ENCODE measurements around the gene ARL3. TPM values are rescaled to one million over a fixed set of nuclear protein-coding genes. Genes with fewer than 3 reads are reported as not detected.

ARL3 gene
- total RNA-seq, 3 donors from 2014 or later: 2.4 to 11.2 (median 4.4) TPM

GRCh38 chr10:102758240-102758932 is 44.2 kb upstream of the ARL3 start:
- no peak for DNase-seq
- H3K4me1 ChIP-seq (ENCODE audit: low read depth): peaks cover 2% of the 10 kb centered on the region
- intact Hi-C loops (cut with DNase I, micrococcal nuclease): no loop called here
- H3K36me3 ChIP-seq (ENCODE audit: low read depth): no peaks in the 10 kb centered on the region
- H3K9me3 ChIP-seq: no peaks in the 10 kb centered on the region
- no peak overlapping the region for H3K4me3 ChIP-seq
- no peak for TF ChIP-seq CTCF (IDR thresholded peaks at IDR 0.05)
- ATAC-seq: no peak

GRCh38 chr10:102757323-102757722 is 43.1 kb upstream of the ARL3 start:
- intact Hi-C loops (cut with DNase I, micrococcal nuclease): no loop called here
- no peak for DNase-seq
- no peak for ATAC-seq
- Histone ChIP-seq H3K4me1 (ENCODE audit: low read depth) (peaks cover 2% of the 10 kb centered on the region), H3K9me3 (no peaks in the 10 kb centered on the region), H3K4me3 (no peak overlapping the region), H3K36me3 (ENCODE audit: low read depth) (no peaks in the 10 kb centered on the region)
- TF ChIP-seq CTCF (IDR thresholded peaks at IDR 0.05): no peak

GRCh38 chr10:102753718-102754117 is 39.5 kb upstream of the ARL3 start:
- no peaks in the 10 kb centered on the region for H3K36me3 ChIP-seq (ENCODE audit: low read depth)
- DNase-seq: no peak
- ATAC-seq: no peak
- H3K4me3 ChIP-seq: no peak overlapping the region
- TF ChIP-seq CTCF (IDR thresholded peaks at IDR 0.05): no peak
- intact Hi-C loops (cut with DNase I, micrococcal nuclease): no loop called here
- H3K9me3 ChIP-seq: no peaks in the 10 kb centered on the region
- H3K4me1 ChIP-seq (ENCODE audit: low read depth): peaks cover 2% of the 10 kb centered on the region

GRCh38 chr10:102752934-102753664 is 38.9 kb upstream of the ARL3 start:
- peaks cover 2% of the 10 kb centered on the region for H3K4me1 ChIP-seq (ENCODE audit: low read depth)
- DNase-seq (peak in 1 of 3 donors; percentile 36), ATAC-seq (peak; percentile 80)
- H3K9me3 ChIP-seq: no peaks in the 10 kb centered on the region
- no peak overlapping the region for H3K4me3 ChIP-seq
- no peak for TF ChIP-seq CTCF (IDR thresholded peaks at IDR 0.05)
- no peaks in the 10 kb centered on the region for H3K36me3 ChIP-seq (ENCODE audit: low read depth)
- intact Hi-C loops (cut with DNase I, micrococcal nuclease): no loop called here

- H3K4me1 ChIP-seq (ENCODE audit: low read depth): peaks cover 2% of the 10 kb centered on the region
- TF ChIP-seq CTCF (IDR thresholded peaks at IDR 0.05): no peak
- intact Hi-C loops (cut with DNase I, micrococcal nuclease): no loop called here
- H3K9me3 ChIP-seq: no peaks in the 10 kb centered on the region
- no peak for DNase-seq
- no peak overlapping the region for H3K4me3 ChIP-seq
- no peaks in the 10 kb centered on the region for H3K36me3 ChIP-seq (ENCODE audit: low read depth)
- peak; percentile 41 for ATAC-seq
Measured at GRCh38 chr10:102752266-102752930, 38.2 kb upstream of the ARL3 start.

Data from mucosa of descending colon (tissue), 3 donors.